Upper lobe of right lung (tissue), 1 donor: ENCODE data around the gene RAC3. TPM values are rescaled to one million over a fixed set of nuclear protein-coding genes. Genes with fewer than 3 reads are reported as not detected.

Source experiments
- ATAC-seq: fragments of 200-7000 bp; cut with Tn5 transposase; one replicate; pipeline ENCODE4 v1.9.1; 2020; ENCODE audit warnings: mild to moderate bottlenecking, moderate library complexity
- DNase-seq: peaks from one replicate; pipeline ENCODE4 v3.0.0-alpha.2; 2020
- H3K27ac ChIP-seq: fragments of 200-600 bp; one replicate; pipeline ENCODE4 v1.8.0; 2022
- H3K27me3 ChIP-seq: fragments of 200-600 bp; one replicate; pipeline ENCODE4 v1.8.0; 2022; ENCODE audit warnings: mild to moderate bottlenecking
- H3K36me3 ChIP-seq: fragments of 200-600 bp; one replicate; pipeline ENCODE4 v1.8.0; 2022
- H3K4me1 ChIP-seq: fragments of 200-600 bp; one replicate; pipeline ENCODE4 v1.8.0; 2022
- H3K4me3 ChIP-seq: fragments of 200-600 bp; one replicate; pipeline ENCODE4 v1.8.0; 2022; ENCODE audit warnings: mild to moderate bottlenecking
- H3K9me3 ChIP-seq: fragments of 200-600 bp; one replicate; pipeline ENCODE4 v1.8.0; 2022
- intact Hi-C: fragments of 100-400 bp; cut with DNase I; formaldehyde crosslinking; loops from one replicate; pipeline ENCODE4 v1.11.0; 2022
- long read RNA-seq: library from polyadenylated mRNA; unstranded; transcript quantifications from one replicate; pipeline ENCODE4 v2.0.0, GENCODE V29; 2021
- total RNA-seq: library from RNA; stranded (reverse); fragmentation: NEBNext Ultra II Directional; extraction: Animal tissue kit (Norgen Biotek cat#: 25700); gene quantifications from one replicate; pipeline ENCODE4 v1.2.1, GENCODE V29; 2021
- TF ChIP-seq, protein P1 (sequence below): fragments of 200-600 bp; IDR thresholded peaks from one replicate; pipeline ENCODE4 v1.8.0; 2022; ENCODE audit warnings: antibody characterized with exemption
- donor health status: DM: no; HTN: yes; CAD: no; lungs with severe emphysema.

The RAC3 gene
- total RNA-seq, result 3.4 TPM
- long read RNA-seq, partial matches to known transcripts, result 0 of 2 reads
- long read RNA-seq, other reads (novel, unspliced or antisense), result 0 of 2 reads

DNA sequence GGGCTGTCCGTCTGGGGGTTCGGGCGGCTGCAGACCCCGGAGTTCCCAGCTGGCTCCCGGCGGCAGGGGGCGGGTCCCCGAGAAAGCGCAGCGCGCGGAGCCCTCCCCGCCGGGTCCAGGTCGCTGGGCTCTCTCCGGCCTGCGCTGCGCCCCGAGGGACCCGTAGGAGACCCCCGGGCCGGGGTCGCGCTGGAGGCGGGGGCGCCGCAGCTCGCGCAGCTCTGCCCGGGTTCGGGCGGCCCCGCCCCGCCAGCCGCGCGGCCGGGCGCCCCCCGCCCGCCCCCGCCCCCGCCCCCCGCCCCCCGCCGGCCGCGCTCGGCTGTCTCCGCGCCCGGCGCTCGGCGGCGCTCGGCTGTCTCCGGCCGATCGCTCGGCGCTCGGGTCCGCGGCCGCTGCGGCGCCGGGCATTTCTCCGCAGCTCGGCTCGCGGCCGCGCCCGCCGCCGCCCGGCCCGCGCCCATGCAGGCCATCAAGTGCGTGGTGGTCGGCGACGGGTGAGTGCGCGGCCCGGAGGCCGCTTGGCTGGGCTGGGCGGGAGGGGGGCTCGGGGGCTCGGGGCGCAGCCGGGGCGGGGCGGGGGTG, at the start of gene RAC3:
Gene RAC3, plus strand, starts transcription at position 376 of the 582 bp plus-strand sequence. Its CDS starts 84 bp downstream, at position 460.
- H3K4me3 ChIP-seq, result peak within 1 kb of the TSS; percentile 56
- intact Hi-C loops, result loop anchor here (5.0 to 10.0 kb wide), 2 partner anchors 126 to 303 kb away; partner anchors contain the start of gene SECTM1
- peak; percentile 0 for ATAC-seq
- H3K27me3 ChIP-seq, result no peaks in the 10 kb centered on the region
- DNase-seq, result no peak
- no peak within 1 kb of the TSS for H3K27ac ChIP-seq
- TF ChIP-seq, protein P1, sequence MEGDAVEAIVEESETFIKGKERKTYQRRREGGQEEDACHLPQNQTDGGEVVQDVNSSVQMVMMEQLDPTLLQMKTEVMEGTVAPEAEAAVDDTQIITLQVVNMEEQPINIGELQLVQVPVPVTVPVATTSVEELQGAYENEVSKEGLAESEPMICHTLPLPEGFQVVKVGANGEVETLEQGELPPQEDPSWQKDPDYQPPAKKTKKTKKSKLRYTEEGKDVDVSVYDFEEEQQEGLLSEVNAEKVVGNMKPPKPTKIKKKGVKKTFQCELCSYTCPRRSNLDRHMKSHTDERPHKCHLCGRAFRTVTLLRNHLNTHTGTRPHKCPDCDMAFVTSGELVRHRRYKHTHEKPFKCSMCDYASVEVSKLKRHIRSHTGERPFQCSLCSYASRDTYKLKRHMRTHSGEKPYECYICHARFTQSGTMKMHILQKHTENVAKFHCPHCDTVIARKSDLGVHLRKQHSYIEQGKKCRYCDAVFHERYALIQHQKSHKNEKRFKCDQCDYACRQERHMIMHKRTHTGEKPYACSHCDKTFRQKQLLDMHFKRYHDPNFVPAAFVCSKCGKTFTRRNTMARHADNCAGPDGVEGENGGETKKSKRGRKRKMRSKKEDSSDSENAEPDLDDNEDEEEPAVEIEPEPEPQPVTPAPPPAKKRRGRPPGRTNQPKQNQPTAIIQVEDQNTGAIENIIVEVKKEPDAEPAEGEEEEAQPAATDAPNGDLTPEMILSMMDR, result no peak
- no peaks in the 10 kb centered on the region for H3K9me3 ChIP-seq
- H3K36me3 ChIP-seq, result no peaks in the 10 kb centered on the region
- peaks cover 13% of the 10 kb centered on the region for H3K4me1 ChIP-seq

DNA sequence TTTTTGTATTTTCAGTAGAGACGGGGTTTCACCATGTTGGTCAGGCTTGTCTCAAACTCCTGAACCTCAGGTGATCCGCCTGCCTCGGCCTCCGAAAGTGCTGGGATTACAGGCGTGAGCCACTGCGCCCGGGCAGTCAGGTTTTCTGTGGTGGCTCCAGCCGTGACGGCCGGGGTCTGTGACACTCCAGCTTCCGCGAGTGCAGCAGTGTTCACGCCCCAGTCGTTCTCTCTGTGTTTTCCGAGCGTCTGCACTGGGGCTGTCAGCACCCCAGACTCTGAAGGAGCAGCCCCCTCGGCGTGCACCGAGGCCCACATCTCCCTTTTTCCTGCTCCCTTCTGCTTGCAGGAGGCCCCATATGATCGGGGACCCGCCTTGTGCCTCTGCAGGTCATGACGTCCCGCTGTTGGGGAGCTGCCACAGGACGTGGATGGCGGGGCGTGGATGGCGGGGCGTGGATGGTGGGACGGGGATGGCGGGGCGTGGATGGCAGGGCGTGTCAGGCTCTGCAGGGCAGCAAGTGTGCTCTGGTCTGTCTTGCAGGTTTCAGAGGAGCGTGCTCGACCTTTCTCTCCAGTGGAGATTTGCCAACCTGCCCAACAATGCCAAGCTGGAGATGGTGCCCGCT, 48.4 kb upstream of the RAC3 start:
- Histone ChIP-seq H3K27ac (no peak overlapping the region), H3K9me3 (no peaks in the 10 kb centered on the region), H3K27me3 (no peaks in the 10 kb centered on the region), H3K4me1 (peaks cover 16% of the 10 kb centered on the region), H3K36me3 (peaks cover 26% of the 10 kb centered on the region), H3K4me3 (no peak overlapping the region)
- intact Hi-C loops, result no loop called here
- ATAC-seq (no peak), DNase-seq (no peak)
- TF ChIP-seq, protein P1, result no peak

DNA sequence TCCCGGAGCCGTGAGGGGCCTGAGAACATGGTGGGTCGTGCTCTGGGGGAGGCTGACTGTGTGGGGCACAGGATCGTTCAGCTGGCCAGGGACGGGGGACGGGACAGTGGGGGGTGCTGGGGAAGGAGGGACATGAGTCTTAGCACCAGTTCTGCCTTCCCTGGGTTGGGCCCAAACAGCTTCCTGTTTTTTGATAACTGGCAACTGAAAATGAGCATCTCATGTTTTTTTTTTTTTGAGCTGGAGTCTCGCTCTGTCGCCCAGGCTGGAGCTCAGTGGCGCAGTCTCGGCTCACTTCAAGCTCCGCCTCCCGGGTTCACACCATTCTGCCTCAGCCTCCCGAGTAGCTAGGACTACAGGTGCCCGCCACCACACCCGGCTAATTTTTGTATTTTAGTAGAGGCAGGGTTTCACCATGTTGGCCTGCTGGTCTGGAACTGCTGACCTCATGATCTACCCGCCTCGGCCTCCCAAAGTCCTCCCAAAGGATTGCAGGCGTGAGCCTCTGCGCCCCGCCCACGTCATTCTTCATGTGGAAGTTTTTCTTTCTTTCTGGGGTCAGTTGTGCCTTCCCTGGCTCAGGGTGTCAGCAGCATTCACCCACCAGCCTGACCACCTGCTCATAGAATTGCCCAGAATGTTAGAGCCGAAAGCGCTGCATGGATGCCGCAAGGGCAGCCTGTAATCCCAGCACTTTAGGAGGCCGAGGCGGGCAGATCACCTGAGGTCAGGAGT, 47.7 kb upstream of the RAC3 start:
- intact Hi-C loops, result no loop called here
- ATAC-seq (no peak), DNase-seq (no peak)
- Histone ChIP-seq H3K27me3 (no peaks in the 10 kb centered on the region), H3K27ac (no peak overlapping the region), H3K4me1 (peaks cover 11% of the 10 kb centered on the region), H3K4me3 (no peak overlapping the region), H3K36me3 (peaks cover 26% of the 10 kb centered on the region), H3K9me3 (no peaks in the 10 kb centered on the region)
- TF ChIP-seq, protein P1, result no peak

DNA sequence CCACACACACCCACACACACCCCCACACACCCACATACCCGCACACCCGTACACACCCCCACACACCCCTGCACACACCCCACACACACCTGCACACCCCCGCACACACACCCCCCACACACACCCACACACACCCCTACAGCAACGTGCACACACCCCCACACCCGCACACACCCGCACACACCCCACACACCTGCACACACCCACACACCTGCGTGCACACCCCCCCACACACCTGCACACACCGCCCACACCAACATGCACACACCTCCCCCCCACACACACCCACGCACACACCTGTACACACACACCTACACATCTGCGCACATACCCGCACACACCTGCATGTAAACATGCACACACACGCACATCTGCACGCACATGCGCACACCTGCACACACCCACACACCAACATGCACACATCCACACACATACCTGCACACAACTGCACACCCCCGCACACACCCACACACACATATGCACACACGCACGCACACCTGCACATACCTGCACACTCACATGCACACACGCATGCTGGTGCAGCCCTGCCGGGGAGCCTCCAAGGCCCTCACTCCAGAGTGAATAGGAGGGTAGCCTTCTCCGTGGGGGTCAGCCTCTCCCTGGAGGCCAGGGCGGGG, 46.6 kb upstream of the RAC3 start:
- intact Hi-C loops, result no loop called here
- TF ChIP-seq, protein P1, result no peak
- Histone ChIP-seq H3K9me3 (no peaks in the 10 kb centered on the region), H3K27me3 (no peaks in the 10 kb centered on the region), H3K4me1 (peaks cover 9% of the 10 kb centered on the region), H3K36me3 (peaks cover 26% of the 10 kb centered on the region), H3K4me3 (no peak overlapping the region), H3K27ac (no peak overlapping the region)
- no peak for ATAC-seq
- no peak for DNase-seq

DNA sequence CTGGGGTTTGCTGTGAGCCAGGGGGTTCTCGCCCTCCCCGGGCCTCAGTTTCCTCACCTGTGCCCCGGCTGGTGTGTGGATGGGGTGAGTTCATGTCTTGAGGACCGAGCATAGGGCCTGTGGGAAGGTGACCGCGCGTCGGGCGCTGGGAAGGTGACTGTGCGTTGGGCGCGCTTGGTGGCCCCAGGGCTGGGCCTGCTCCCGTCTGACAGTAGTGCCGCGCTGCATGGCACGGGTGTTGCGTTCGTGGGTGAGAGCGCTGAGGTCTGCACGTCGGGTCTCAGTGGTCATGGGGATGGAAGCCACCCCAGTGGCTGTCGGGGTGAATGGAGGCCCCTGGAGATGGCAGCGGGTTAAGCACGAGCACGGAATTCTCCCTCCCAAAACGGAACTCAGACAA, 44.9 kb upstream of the RAC3 start:
- TF ChIP-seq, protein P1, result no peak
- intact Hi-C loops, result no loop called here
- H3K4me3 ChIP-seq, result no peak overlapping the region
- ATAC-seq, result no peak
- peaks cover 26% of the 10 kb centered on the region for H3K36me3 ChIP-seq
- no peak for DNase-seq
- peaks cover 12% of the 10 kb centered on the region for H3K4me1 ChIP-seq
- no peak overlapping the region for H3K27ac ChIP-seq
- no peaks in the 10 kb centered on the region for H3K9me3 ChIP-seq
- H3K27me3 ChIP-seq, result no peaks in the 10 kb centered on the region
